ENCODE data around the gene MREG. TPM values are rescaled to one million over a fixed set of nuclear protein-coding genes. Genes with fewer than 3 reads are reported as not detected.

MREG gene
- total RNA-seq, 4 donors from 2014 or later: 2.2 to 5.6 (median 3.7) TPM

GRCh38 chr2:216004697-216005283 lies 8.6 kb downstream of the MREG start:
- no peak for DNase-seq (ENCODE audit: low spot score)
- no peak for ATAC-seq (ENCODE audit: low FRiP score)
- TF ChIP-seq, protein P1, sequence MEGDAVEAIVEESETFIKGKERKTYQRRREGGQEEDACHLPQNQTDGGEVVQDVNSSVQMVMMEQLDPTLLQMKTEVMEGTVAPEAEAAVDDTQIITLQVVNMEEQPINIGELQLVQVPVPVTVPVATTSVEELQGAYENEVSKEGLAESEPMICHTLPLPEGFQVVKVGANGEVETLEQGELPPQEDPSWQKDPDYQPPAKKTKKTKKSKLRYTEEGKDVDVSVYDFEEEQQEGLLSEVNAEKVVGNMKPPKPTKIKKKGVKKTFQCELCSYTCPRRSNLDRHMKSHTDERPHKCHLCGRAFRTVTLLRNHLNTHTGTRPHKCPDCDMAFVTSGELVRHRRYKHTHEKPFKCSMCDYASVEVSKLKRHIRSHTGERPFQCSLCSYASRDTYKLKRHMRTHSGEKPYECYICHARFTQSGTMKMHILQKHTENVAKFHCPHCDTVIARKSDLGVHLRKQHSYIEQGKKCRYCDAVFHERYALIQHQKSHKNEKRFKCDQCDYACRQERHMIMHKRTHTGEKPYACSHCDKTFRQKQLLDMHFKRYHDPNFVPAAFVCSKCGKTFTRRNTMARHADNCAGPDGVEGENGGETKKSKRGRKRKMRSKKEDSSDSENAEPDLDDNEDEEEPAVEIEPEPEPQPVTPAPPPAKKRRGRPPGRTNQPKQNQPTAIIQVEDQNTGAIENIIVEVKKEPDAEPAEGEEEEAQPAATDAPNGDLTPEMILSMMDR (IDR thresholded peaks at IDR 0.05): no peak

- ATAC-seq (ENCODE audit: low FRiP score) (no peak), DNase-seq (ENCODE audit: low spot score) (no peak)
- TF ChIP-seq, protein P1 (IDR thresholded peaks at IDR 0.05): no peak
Measured at GRCh38 chr2:216003876-216004696, 9.3 kb downstream of the MREG start.

DNA sequence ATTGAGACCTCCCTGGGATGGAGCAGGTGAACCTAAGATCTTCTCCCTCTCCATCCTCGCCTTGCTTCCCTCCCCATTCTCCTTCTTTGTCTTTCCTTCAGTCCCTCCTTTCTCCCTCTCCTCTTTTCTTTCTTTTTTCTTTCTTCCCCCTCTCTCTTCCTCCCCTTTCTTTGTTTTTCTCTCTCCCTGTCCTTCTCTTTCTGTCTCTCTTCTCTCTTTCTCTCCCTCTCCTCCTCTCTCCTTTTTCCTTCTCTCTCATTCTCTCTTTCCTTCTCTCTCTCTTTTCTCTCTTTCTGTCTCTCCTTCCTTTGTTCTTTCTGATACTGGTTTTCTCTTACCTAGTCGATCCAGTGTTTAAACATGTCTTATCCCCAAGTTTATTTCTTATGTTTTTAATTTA lies 10.7 kb downstream of the MREG start:
- no peak for DNase-seq (ENCODE audit: low spot score)
- no peak for ATAC-seq (ENCODE audit: low FRiP score)
- TF ChIP-seq, protein P1 (IDR thresholded peaks at IDR 0.05): no peak

GRCh38 chr2:216002101-216002678 lies 11.2 kb downstream of the MREG start:
- TF ChIP-seq, protein P1 (IDR thresholded peaks at IDR 0.05): no peak
- ATAC-seq (ENCODE audit: low FRiP score) (no peak), DNase-seq (ENCODE audit: low spot score) (no peak)

DNA sequence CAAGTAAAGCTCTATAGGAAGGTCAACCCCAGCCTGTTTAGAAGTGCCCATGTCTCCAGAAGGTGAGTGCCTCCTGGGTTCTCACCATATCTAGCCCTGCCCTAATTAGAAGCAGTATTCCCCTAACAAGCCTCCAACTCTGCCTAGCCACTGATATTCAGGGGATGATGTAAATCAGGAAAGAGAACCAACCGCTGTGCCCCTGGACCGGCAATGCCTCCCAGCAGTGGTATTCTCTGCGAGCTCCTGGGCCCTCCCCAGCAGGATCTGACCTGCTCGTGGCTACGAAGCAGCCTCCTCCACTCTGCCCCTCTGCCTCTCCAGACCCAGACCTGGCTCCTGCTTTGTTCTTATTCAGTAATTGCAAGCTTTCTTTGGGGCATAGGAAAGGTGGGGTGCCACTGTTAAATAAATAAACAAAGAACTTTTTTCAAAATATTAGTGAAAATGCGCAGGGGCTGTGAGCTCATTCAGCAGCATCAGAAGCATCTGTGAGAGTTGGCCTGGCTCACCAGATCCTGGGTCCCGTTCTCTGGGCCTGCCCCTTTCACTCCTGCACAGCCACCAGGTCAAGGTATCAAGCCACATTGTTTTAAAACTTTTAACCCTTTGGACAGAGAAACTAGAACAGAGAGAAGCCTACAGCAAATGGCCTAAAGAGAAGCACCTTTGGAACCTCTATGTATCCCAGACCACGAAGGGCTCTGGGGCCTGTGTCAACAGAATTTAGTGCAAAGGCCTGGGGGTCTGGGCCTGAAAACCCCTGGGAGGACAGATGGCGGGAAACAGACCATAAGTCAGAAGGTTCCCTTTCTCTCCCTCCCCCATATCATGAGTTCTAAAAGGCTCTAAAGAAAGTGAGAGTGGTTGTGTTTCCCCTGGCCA lies 11.9 kb downstream of the MREG start:
- TF ChIP-seq, protein P1 (IDR thresholded peaks at IDR 0.05): no peak
- no peak for ATAC-seq (ENCODE audit: low FRiP score)
- DNase-seq (ENCODE audit: low spot score): no peak

DNA sequence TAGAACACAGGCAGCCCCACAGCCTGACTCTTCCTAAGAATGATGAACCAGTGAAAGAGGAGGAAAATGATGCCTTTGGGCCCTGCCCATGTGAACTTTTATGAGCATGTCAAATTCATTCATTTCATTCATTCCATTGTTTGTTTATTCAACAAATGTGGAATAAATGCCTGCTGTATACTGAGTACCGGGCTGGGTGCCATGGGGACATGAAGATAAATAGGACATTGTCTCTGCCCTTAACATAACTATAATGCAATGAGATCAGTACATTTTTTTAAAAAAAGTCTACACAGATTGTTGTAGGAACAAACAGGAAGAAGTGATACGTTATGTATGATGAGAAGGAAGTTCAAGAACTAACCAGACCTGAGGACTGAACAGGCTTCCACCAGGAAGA lies 14.7 kb downstream of the MREG start:
- TF ChIP-seq, protein P1 (IDR thresholded peaks at IDR 0.05): no peak
- ATAC-seq (ENCODE audit: low FRiP score): no peak
- no peak for DNase-seq (ENCODE audit: low spot score)

Data from omental fat pad (tissue), 4 donors.